OCI-LY1 (cell line): ENCODE results near the gene BAIAP2.

ENCODE experiments used
- H2AFZ ChIP-seq: fragments of 200-600 bp; sonication (generic), shearing (Covaris generic); 2 replicates; pipeline ENCODE4 v1.6.0; 2014; ENCODE audit warnings: antibody characterized with exemption, mild to moderate bottlenecking, low read length
- H3F3A ChIP-seq: fragments of 200-600 bp; sonication (generic), shearing (Covaris generic); 2 replicates; pipeline ENCODE4 v1.6.0; 2014; ENCODE audit warnings: mild to moderate bottlenecking, antibody characterized with exemption, low read length, moderate library complexity; ENCODE audit not compliant: insufficient read depth
- H3K27ac ChIP-seq: fragments of 200-600 bp; sonication (generic); 2 replicates; pipeline ENCODE4 v1.5.1; 2014; ENCODE audit warnings: low read length, mixed run types, mild to moderate bottlenecking, low read depth; ENCODE audit not compliant: poor library complexity, severe bottlenecking
- H3K27me3 ChIP-seq: fragments of 200-600 bp; sonication (generic); 2 replicates; pipeline ENCODE4 v1.6.0; 2014; ENCODE audit warnings: antibody characterized with exemption, mild to moderate bottlenecking, low read length, moderate library complexity; ENCODE audit not compliant: insufficient read depth
- H3K36me3 ChIP-seq: fragments of 200-600 bp; sonication (generic); 2 replicates; pipeline ENCODE4 v1.6.1; 2014; ENCODE audit warnings: mild to moderate bottlenecking, antibody characterized with exemption, low read length, moderate library complexity, mixed read lengths; ENCODE audit not compliant: insufficient read depth
- H3K4me1 ChIP-seq: fragments of 200-600 bp; sonication (generic); 2 replicates; pipeline ENCODE4 v1.5.1; 2014; ENCODE audit warnings: mild to moderate bottlenecking, low read length, moderate library complexity; ENCODE audit not compliant: insufficient read depth, severe bottlenecking
- H3K4me2 ChIP-seq: fragments of 200-600 bp; sonication (generic), shearing (Covaris generic); 2 replicates; pipeline ENCODE4 v1.6.1; 2014; ENCODE audit warnings: low read length
- H3K4me3 ChIP-seq: fragments of 200-600 bp; sonication (generic); 2 replicates; pipeline ENCODE4 v1.5.1; 2014; ENCODE audit warnings: low read length, low read depth, mild to moderate bottlenecking, mixed read lengths; ENCODE audit not compliant: poor library complexity, severe bottlenecking
- H3K79me2 ChIP-seq: fragments of 200-600 bp; shearing (Covaris generic); 2 replicates; pipeline ENCODE4 v1.6.1; 2016; ENCODE audit warnings: mixed run types, low read length, mixed read lengths; ENCODE audit not compliant: insufficient read depth
- H3K9ac ChIP-seq: fragments of 200-600 bp; sonication (generic), shearing (Covaris generic); 2 replicates; pipeline ENCODE4 v1.6.1; 2014; ENCODE audit warnings: mild to moderate bottlenecking, low read length, mixed read lengths
- H3K9me2 ChIP-seq: fragments of 200-600 bp; sonication (generic), shearing (Covaris generic); 2 replicates; pipeline ENCODE4 v1.6.1; 2014; ENCODE audit warnings: low read depth, mild to moderate bottlenecking, low read length, mixed read lengths
- H3K9me3 ChIP-seq: fragments of 200-600 bp; shearing (Covaris generic); 2 replicates; pipeline ENCODE4 v1.6.1; 2014; ENCODE audit warnings: low read length, mixed read lengths
- H4K20me1 ChIP-seq: fragments of 200-600 bp; sonication (generic), shearing (Covaris generic); 2 replicates; pipeline ENCODE4 v1.6.0; 2016; ENCODE audit warnings: mild to moderate bottlenecking, low read length; ENCODE audit not compliant: insufficient read depth
- CTCF ChIP-seq: fragments of 200-600 bp; sonication (generic), shearing (Covaris generic); IDR thresholded peaks from 2 replicates; pipeline ENCODE4 v1.5.1; 2017; ENCODE audit warnings: mild to moderate bottlenecking, antibody characterized with exemption, low read length, moderate library complexity, mixed read lengths
- EZH2 ChIP-seq: fragments of 200-600 bp; sonication (generic), shearing (Covaris generic); IDR thresholded peaks from 2 replicates; pipeline ENCODE4 v1.8.0; 2017; ENCODE audit warnings: borderline replicate concordance, mixed run types, mild to moderate bottlenecking, antibody characterized with exemption, low read length, moderate library complexity, mixed read lengths

The BAIAP2 gene

DNA sequence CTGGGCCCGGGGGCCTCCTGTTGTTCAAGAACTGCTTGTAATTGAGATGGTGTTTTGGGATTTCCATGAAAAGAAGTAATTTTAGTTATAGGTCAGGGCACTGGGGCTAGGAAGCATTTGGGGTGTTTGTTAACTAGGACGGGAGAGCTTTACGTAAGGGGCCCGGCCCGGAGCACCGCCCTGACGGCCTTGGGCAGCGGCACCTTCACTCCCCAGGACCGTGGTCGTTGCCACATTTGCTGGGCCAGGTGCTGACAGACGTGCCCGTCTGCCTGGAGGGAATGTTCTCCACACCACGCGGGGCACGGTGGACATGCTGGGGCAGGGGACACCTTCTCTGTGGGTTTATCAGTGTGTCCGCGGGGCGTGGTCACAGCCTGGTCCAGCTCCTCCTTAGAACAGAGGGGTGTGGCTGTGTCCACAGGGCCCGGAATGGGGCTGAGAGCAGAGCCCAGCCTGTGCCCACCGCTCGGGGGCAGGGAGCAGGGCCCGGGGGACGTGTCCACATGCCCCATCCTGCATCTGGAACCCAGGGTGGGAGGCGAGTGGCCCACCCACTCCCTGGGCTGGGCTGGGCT is 57.7 kb downstream of the BAIAP2 start:
- no peak overlapping the region for H2AFZ ChIP-seq
- H3F3A ChIP-seq, result no peaks in the 10 kb centered on the region
- H3K79me2 ChIP-seq, result no peaks in the 10 kb centered on the region
- no peaks in the 10 kb centered on the region for H3K4me1 ChIP-seq
- no peak overlapping the region for H3K4me3 ChIP-seq
- H3K9me3 ChIP-seq, result no peaks in the 10 kb centered on the region
- no peak overlapping the region for H3K9ac ChIP-seq
- peaks cover 17% of the 10 kb centered on the region for H3K27me3 ChIP-seq
- no peak overlapping the region for H3K4me2 ChIP-seq
- no peaks in the 10 kb centered on the region for H3K9me2 ChIP-seq
- H3K36me3 ChIP-seq, result no peaks in the 10 kb centered on the region
- TF ChIP-seq CTCF, result no peak
- H4K20me1 ChIP-seq, result no peaks in the 10 kb centered on the region
- H3K27ac ChIP-seq, result no peak overlapping the region

DNA sequence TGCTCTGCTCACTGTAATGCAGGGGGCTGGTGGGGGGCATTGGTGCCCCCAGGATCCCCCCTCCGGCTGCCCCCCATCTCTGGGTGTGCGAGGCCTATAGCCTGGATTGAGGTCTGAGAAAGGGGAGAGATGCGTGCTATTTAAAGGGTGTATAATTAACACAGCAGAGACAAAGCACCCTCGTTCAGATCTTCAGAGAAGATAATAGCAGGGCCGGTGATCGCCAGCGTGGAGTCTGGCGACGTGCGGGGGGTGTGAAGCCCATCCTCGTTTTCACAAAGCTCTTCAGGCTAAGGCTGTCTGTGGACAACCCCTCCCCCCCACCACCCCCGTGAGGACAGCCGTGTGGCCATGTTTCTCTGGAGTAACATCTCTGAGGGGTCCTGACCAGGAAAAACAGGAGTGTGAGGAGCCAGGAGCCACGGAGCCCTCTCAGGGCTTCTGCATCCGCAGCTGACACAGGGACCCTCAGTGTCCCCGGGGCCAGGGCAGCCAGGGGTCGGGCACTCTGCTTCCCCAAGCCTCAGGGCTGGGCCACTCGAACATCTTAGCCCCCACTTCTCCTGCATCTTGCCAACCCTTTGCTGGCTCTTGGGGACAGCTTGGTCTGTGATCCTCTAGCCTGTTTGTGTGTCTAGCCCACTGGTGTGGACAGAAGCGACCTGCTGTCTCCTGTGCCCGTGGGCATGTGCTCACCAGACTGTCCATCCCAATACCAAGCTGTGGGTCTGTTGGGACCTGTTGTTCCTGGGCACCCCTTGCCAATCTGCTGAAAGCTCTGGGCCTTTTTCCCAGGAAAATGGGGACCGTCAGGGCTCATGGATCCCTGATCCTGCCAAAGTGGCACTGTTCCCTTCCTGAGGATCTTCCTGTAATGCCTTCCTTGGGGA is 58.9 kb downstream of the BAIAP2 start:
- no peak for TF ChIP-seq CTCF
- no peak for TF ChIP-seq EZH2
- Histone ChIP-seq H3K4me3 (no peak overlapping the region), H3F3A (no peaks in the 10 kb centered on the region), H3K27ac (no peak overlapping the region), H3K9me2 (no peaks in the 10 kb centered on the region), H3K4me1 (no peaks in the 10 kb centered on the region), H3K79me2 (no peaks in the 10 kb centered on the region), H3K4me2 (no peak overlapping the region), H4K20me1 (no peaks in the 10 kb centered on the region), H3K36me3 (no peaks in the 10 kb centered on the region), H3K27me3 (peaks cover 17% of the 10 kb centered on the region), H2AFZ (no peak overlapping the region), H3K9me3 (no peaks in the 10 kb centered on the region), H3K9ac (no peak overlapping the region)

DNA sequence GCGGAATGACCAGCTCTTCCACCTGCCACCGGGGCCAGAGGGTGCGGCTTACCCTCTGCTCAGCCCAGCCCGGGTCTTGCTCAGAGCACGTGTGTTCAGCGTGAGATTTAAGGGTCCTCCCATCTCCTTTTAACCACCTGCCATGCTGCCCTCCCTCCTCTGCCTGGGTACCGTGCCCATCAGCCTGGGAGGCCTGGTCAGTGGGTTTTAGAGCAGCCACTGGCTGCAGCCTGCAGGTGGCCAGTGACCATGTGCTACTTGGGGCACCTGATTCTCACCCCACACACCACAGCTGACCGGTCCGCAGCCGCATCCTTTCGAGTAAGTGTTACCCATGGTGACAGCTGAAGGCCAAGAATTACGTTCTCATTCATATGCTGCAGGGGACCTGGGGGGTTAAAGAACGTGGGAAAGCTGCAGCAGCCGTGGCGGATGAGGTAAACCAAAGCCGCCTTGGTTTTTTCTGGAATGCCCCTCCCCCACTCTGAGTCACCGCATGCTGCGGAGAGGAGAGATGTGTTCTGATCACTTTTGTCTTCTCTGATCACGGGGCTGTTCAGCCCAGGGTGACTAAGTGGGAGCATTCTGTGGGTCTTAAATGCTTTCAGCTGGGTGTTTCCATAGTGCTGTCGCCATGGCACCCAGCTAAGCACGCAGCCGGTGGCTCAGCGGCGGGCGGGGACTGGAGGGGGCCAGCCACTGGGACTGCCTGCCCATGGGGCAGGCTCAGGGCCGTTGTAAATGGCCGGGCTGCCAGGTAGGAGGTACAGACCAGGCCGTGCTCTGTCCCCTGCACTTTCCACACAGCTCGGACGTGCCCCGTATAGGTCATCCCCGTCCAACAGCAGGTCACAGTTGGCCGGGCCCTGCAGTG is 59.8 kb downstream of the BAIAP2 start:
- no peaks in the 10 kb centered on the region for H3K79me2 ChIP-seq
- H3K9me2 ChIP-seq, result no peaks in the 10 kb centered on the region
- H2AFZ ChIP-seq, result no peak overlapping the region
- no peaks in the 10 kb centered on the region for H3K4me1 ChIP-seq
- H3K4me2 ChIP-seq, result no peak overlapping the region
- no peak overlapping the region for H3K4me3 ChIP-seq
- no peaks in the 10 kb centered on the region for H3F3A ChIP-seq
- peaks cover 17% of the 10 kb centered on the region for H3K27me3 ChIP-seq
- no peaks in the 10 kb centered on the region for H3K9me3 ChIP-seq
- no peak overlapping the region for H3K9ac ChIP-seq
- no peak overlapping the region for H3K27ac ChIP-seq
- TF ChIP-seq CTCF (no peak), EZH2 (no peak)
- H3K36me3 ChIP-seq, result no peaks in the 10 kb centered on the region
- H4K20me1 ChIP-seq, result no peaks in the 10 kb centered on the region
